ENCODE data around the gene DYRK1B. TPM values are rescaled to one million over a fixed set of nuclear protein-coding genes. Genes with fewer than 3 reads are reported as not detected.

Gene DYRK1B
- polyA plus RNA-seq, 1 donor (not counting 4 experiments of a cell fraction or from before 2014, with no cell fraction given), result 4.6 TPM

- H4K20me1 ChIP-seq (ENCODE audit: control insufficient read depth, extremely low read depth, insufficient read depth, low read length), result no peaks in the 10 kb centered on the region
- TF ChIP-seq EZH2 (IDR thresholded peaks at IDR 0.05; ENCODE audit: low read length) (no peak), CTCF (optimal IDR thresholded peaks at IDR 0.05 in 1 of 3, IDR thresholded peaks at IDR 0.05 in 1 of 3, conservative IDR thresholded peaks at IDR 0.05 in 1 of 3; ENCODE audit: extremely low read depth in 1 of 3, insufficient read depth in 2 of 3, low read length in 3 of 3) (no peak)
- no peak for FAIRE-seq
- H3K4me3 ChIP-seq (ENCODE audit: control insufficient read depth in 2 of 3, extremely low read depth in 1 of 3, insufficient read depth in 2 of 3, low read depth in 1 of 3, low read length in 3 of 3), result no peak overlapping the region
- no peaks in the 10 kb centered on the region for H3K36me3 ChIP-seq (ENCODE audit: control insufficient read depth in 2 of 2, extremely low read depth in 1 of 2, insufficient read depth in 2 of 2, low read length in 2 of 2)
- no peaks in the 10 kb centered on the region for H3K4me1 ChIP-seq (ENCODE audit: control insufficient read depth, extremely low read depth, insufficient read depth, low read length)
- dilution Hi-C loops (cut with MboI; ENCODE audit: extremely low pct_ligation_motif_present, low sequenced_read_pairs), result no loop called here
- H2AFZ ChIP-seq (ENCODE audit: control insufficient read depth, low read length), result no peak overlapping the region
- H3K9me3 ChIP-seq (ENCODE audit: control insufficient read depth, low read depth, low read length), result no peaks in the 10 kb centered on the region
- no peak for DNase-seq (ENCODE audit: low read depth, low spot score)
- H3K27ac ChIP-seq (ENCODE audit: control insufficient read depth, insufficient read depth, low read length), result no peak overlapping the region
- no peaks in the 10 kb centered on the region for H3K9me1 ChIP-seq (ENCODE audit: control insufficient read depth, extremely low read depth, insufficient read depth, low read length)
- no peaks in the 10 kb centered on the region for H3K27me3 ChIP-seq (ENCODE audit: control insufficient read depth, extremely low read depth, insufficient read depth, low read length)
- H3K4me2 ChIP-seq (ENCODE audit: control insufficient read depth, extremely low read depth, insufficient read depth, low read depth, low read length), result no peak overlapping the region
- no peaks in the 10 kb centered on the region for H3K79me2 ChIP-seq (ENCODE audit: control insufficient read depth, insufficient read depth, low read length)
- no peak overlapping the region for H3K9ac ChIP-seq (ENCODE audit: control insufficient read depth, extremely low read depth, insufficient read depth, low read length)
These were observed 22.9 kb downstream of the DYRK1B start for GRCh38 chr19:39811064-39811463.

DNA sequence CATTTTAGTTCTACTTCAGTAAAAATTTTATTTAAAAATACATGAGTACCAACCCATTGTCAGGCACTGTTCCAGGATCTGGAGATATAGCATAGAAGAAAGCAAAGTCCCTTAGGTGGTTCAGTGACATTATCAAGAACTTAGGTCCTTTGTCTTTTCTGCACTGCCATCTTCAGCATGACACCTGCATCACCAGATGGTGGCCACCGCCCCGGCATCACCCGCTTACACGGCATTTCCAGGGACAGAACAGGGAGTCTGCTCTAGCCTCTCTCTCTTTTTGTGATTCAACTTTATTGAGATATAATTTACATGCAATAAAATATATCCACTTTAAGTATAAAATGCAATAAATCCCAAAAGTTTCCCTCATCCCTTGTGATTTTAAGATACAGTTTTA is 23.5 kb downstream of the DYRK1B start:
- no peaks in the 10 kb centered on the region for H3K9me1 ChIP-seq (ENCODE audit: control insufficient read depth, extremely low read depth, insufficient read depth, low read length)
- H3K9me3 ChIP-seq (ENCODE audit: control insufficient read depth, low read depth, low read length), result no peaks in the 10 kb centered on the region
- no peaks in the 10 kb centered on the region for H3K4me1 ChIP-seq (ENCODE audit: control insufficient read depth, extremely low read depth, insufficient read depth, low read length)
- H3K27me3 ChIP-seq (ENCODE audit: control insufficient read depth, extremely low read depth, insufficient read depth, low read length), result no peaks in the 10 kb centered on the region
- H3K4me3 ChIP-seq (ENCODE audit: control insufficient read depth in 2 of 3, extremely low read depth in 1 of 3, insufficient read depth in 2 of 3, low read depth in 1 of 3, low read length in 3 of 3), result no peak overlapping the region
- no peaks in the 10 kb centered on the region for H3K36me3 ChIP-seq (ENCODE audit: control insufficient read depth in 2 of 2, extremely low read depth in 1 of 2, insufficient read depth in 2 of 2, low read length in 2 of 2)
- DNase-seq (ENCODE audit: low read depth, low spot score) (no peak), FAIRE-seq (no peak)
- no peaks in the 10 kb centered on the region for H4K20me1 ChIP-seq (ENCODE audit: control insufficient read depth, extremely low read depth, insufficient read depth, low read length)
- no peaks in the 10 kb centered on the region for H3K79me2 ChIP-seq (ENCODE audit: control insufficient read depth, insufficient read depth, low read length)
- dilution Hi-C loops (cut with MboI; ENCODE audit: extremely low pct_ligation_motif_present, low sequenced_read_pairs), result no loop called here
- TF ChIP-seq CTCF (optimal IDR thresholded peaks at IDR 0.05 in 1 of 3, IDR thresholded peaks at IDR 0.05 in 1 of 3, conservative IDR thresholded peaks at IDR 0.05 in 1 of 3; ENCODE audit: extremely low read depth in 1 of 3, insufficient read depth in 2 of 3, low read length in 3 of 3), result no peak
- TF ChIP-seq EZH2 (IDR thresholded peaks at IDR 0.05; ENCODE audit: low read length), result no peak
- H3K4me2 ChIP-seq (ENCODE audit: control insufficient read depth, extremely low read depth, insufficient read depth, low read depth, low read length), result no peak overlapping the region
- no peak overlapping the region for H3K9ac ChIP-seq (ENCODE audit: control insufficient read depth, extremely low read depth, insufficient read depth, low read length)
- no peak overlapping the region for H2AFZ ChIP-seq (ENCODE audit: control insufficient read depth, low read length)
- no peak overlapping the region for H3K27ac ChIP-seq (ENCODE audit: control insufficient read depth, insufficient read depth, low read length)

Measured in keratinocyte (primary cell).